CD14-positive monocyte (primary cell): ENCODE data around the gene TBPL2. TPM values are rescaled to one million over a fixed set of nuclear protein-coding genes. Genes with fewer than 3 reads are reported as not detected.

Experiments
- DNase-seq, 3 donors: peaks; one replicate each; pipeline ENCODE4 v3.0.0-alpha.2; 2011 to 2022
- H2AFZ ChIP-seq: 2 replicates; pipeline ENCODE4 v1.6.0; 2012; ENCODE audit warnings: mild to moderate bottlenecking, low read depth, low read length, inconsistent platforms; ENCODE audit not compliant: insufficient read depth, poor library complexity, severe bottlenecking
- H3K27ac ChIP-seq, 2 donors: 1 replicate in 1 of 2; 2 replicates in 1 of 2; pipeline ENCODE4 v1.5.1; 2012 to 2013; ENCODE audit warnings: low read length in 2 of 2, control low read depth in 1 of 2, inconsistent platforms in 1 of 2, low read depth in 1 of 2, mild to moderate bottlenecking in 1 of 2
- H3K27me3 ChIP-seq, 2 donors: one replicate each; pipeline versions ENCODE4 v1.6.0 to v1.6.1; 2011 to 2013; ENCODE audit warnings: low read length in 2 of 2; ENCODE audit not compliant: control insufficient read depth in 2 of 2, insufficient read depth in 2 of 2
- H3K36me3 ChIP-seq, 2 donors: replicated peaks in 1 of 2; 1 replicate in 1 of 2; 2 replicates in 1 of 2; pipeline versions ENCODE4 v1.5.1 to v1.6.1; 2012 to 2013; ENCODE audit warnings: low read length in 2 of 2, control low read depth in 1 of 2, inconsistent platforms in 1 of 2, mild to moderate bottlenecking in 1 of 2; ENCODE audit not compliant: insufficient read depth in 2 of 2, control insufficient read depth in 1 of 2
- H3K4me1 ChIP-seq, 2 donors: 1 replicate in 1 of 2; 2 replicates in 1 of 2; pipeline versions ENCODE4 v1.5.1 to v1.6.1; 2012 to 2013; ENCODE audit warnings: low read length in 2 of 2, control low read depth in 1 of 2, inconsistent platforms in 1 of 2, mild to moderate bottlenecking in 1 of 2, moderate library complexity in 1 of 2; ENCODE audit not compliant: insufficient read depth in 2 of 2, control insufficient read depth in 1 of 2
- H3K4me2 ChIP-seq: replicated peaks from 2 replicates; pipeline ENCODE3; 2012; ENCODE audit warnings: low read length, moderate library complexity, mild to moderate bottlenecking; ENCODE audit not compliant: poor library complexity, severe bottlenecking; ENCODE audit errors: extremely low read depth
- H3K4me3 ChIP-seq, 3 experiments: fragments of 200-600 bp in 1 of 3; sonication (generic) in 1 of 3; replicated peaks in 1 of 3; 1 replicate in 2 of 3; 2 replicates in 1 of 3; pipeline ENCODE4 v1.5.1; 2011 to 2013; ENCODE audit warnings: low read length in 3 of 3, mild to moderate bottlenecking in 3 of 3, control low read depth in 2 of 3, low read depth in 2 of 3, inconsistent platforms in 1 of 3, moderate library complexity in 1 of 3
- H3K79me2 ChIP-seq: 2 replicates; pipeline ENCODE4 v1.6.0; 2012; ENCODE audit warnings: mild to moderate bottlenecking, control low read depth, inconsistent platforms, low read length, moderate library complexity; ENCODE audit not compliant: insufficient read depth
- H3K9ac ChIP-seq: 2 replicates; pipeline ENCODE4 v1.6.0; 2017; ENCODE audit warnings: low read length, mild to moderate bottlenecking; ENCODE audit not compliant: insufficient read depth, poor library complexity, severe bottlenecking
- H3K9me3 ChIP-seq, 2 donors: replicated peaks in 1 of 2; 1 replicate in 1 of 2; 2 replicates in 1 of 2; pipeline versions ENCODE4 v1.5.1 to v1.6.1; 2012 to 2013; ENCODE audit warnings: low read length in 2 of 2, control low read depth in 1 of 2; ENCODE audit not compliant: control insufficient read depth in 1 of 2, insufficient read depth in 1 of 2
- H4K20me1 ChIP-seq: 2 replicates; pipeline ENCODE4 v1.6.0; 2012; ENCODE audit warnings: mild to moderate bottlenecking, low read length, control low read depth, moderate library complexity; ENCODE audit not compliant: insufficient read depth
- H3K27ac Mint-ChIP-seq, 7 donors: one replicate each; pipeline ENCODE4 v1.8.0; 2020; ENCODE audit warnings: mild to moderate bottlenecking in 7 of 7, mixed read lengths in 7 of 7, moderate library complexity in 6 of 7, inconsistent platforms in 2 of 7
- H3K27me3 Mint-ChIP-seq, 3 donors: one replicate each; pipeline ENCODE4 v1.8.0; 2021 to 2022; ENCODE audit warnings: low read depth in 3 of 3, mild to moderate bottlenecking in 3 of 3, mixed read lengths in 3 of 3, moderate library complexity in 3 of 3, inconsistent platforms in 1 of 3
- H3K36me3 Mint-ChIP-seq, 2 donors: one replicate each; pipeline ENCODE4 v1.8.0; 2020; ENCODE audit warnings: mixed read lengths in 2 of 2, inconsistent platforms in 1 of 2, mild to moderate bottlenecking in 1 of 2
- H3K4me1 Mint-ChIP-seq: one replicate; pipeline ENCODE4 v1.8.0; 2020; ENCODE audit warnings: mild to moderate bottlenecking, mixed read lengths
- H3K4me3 Mint-ChIP-seq, 2 donors: one replicate each; pipeline ENCODE4 v1.8.0; 2020; ENCODE audit warnings: mild to moderate bottlenecking in 2 of 2, mixed read lengths in 2 of 2, moderate library complexity in 1 of 2
- H3K9me3 Mint-ChIP-seq, 7 donors: one replicate each; pipeline ENCODE4 v1.8.0; 2020 to 2022; ENCODE audit warnings: mixed read lengths in 7 of 7, mild to moderate bottlenecking in 6 of 7, moderate library complexity in 6 of 7, inconsistent platforms in 2 of 7
- CTCF ChIP-seq: fragments of 200-600 bp; IDR thresholded peaks from one replicate; pipeline ENCODE4 v1.8.0; 2022; ENCODE audit warnings: antibody characterized with exemption, mild to moderate bottlenecking
- WGBS: methylation state at CpG from one replicate; pipeline ENCODE4 v1.1.5; 2013; ENCODE audit warnings: missing lambda C conversion rate; ENCODE audit not compliant: insufficient coverage; 5-methylcytosine and 5-hydroxymethylcytosine counted together
- intact Hi-C, 2 donors: fragments of 100-400 bp; cut with micrococcal nuclease; formaldehyde crosslinking; loops; one replicate each; pipeline versions ENCODE4 v1.15.0 to v1.15.1; 2023
- polyA plus RNA-seq, 3 donors: library from polyadenylated mRNA; depleted of rRNA in 1 of 3; unstranded in 2 of 3; stranded (reverse) in 1 of 3; fragments of 300-500 nt in 2 of 3; fragments of >200 nt in 1 of 3; fragmentation: Illumina TruSeq in 2 of 3; gene quantifications; 1 replicate in 2 of 3; 2 replicates in 1 of 3; pipeline ENCODE4 v1.2.3, GENCODE V29; 2012 to 2021

TBPL2 gene
- polyA plus RNA-seq, 3 donors = not detected

GRCh38 chr14:55388160-55388559 lies 52.3 kb downstream of the TBPL2 start:
- no peak for TF ChIP-seq CTCF
- H3K4me1 ChIP-seq = no peaks in the 10 kb centered on the region
- H3K27ac Mint-ChIP-seq = no peak overlapping the region
- peaks cover 34 to 76% of the 10 kb centered on the region in 2 donors for H3K36me3 ChIP-seq
- H3K4me1 Mint-ChIP-seq = no peaks in the 10 kb centered on the region
- no peak overlapping the region for H3K4me2 ChIP-seq
- H3K4me3 ChIP-seq = no peak overlapping the region
- no peaks in the 10 kb centered on the region for H3K79me2 ChIP-seq
- DNase-seq = no peak
- intact Hi-C loops = no loop called here
- peaks cover 0 to 4% (median 0%) of the 10 kb centered on the region in 7 donors for H3K9me3 Mint-ChIP-seq
- H3K27me3 Mint-ChIP-seq = peaks cover 0 to 2% (median 0%) of the 10 kb centered on the region in 3 donors
- no peaks in the 10 kb centered on the region for H4K20me1 ChIP-seq
- no peaks in the 10 kb centered on the region for H3K27me3 ChIP-seq
- H3K9ac ChIP-seq = no peak overlapping the region
- no peak overlapping the region for H3K27ac ChIP-seq
- H2AFZ ChIP-seq = no peak overlapping the region
- H3K9me3 ChIP-seq = no peaks in the 10 kb centered on the region
- peaks cover 65 to 87% of the 10 kb centered on the region in 2 donors for H3K36me3 Mint-ChIP-seq
- H3K4me3 Mint-ChIP-seq = no peak overlapping the region

- H3K4me3 ChIP-seq = no peak overlapping the region
- H3K27me3 Mint-ChIP-seq = peaks cover 0 to 2% (median 0%) of the 10 kb centered on the region in 3 donors
- no peak overlapping the region for H3K4me3 Mint-ChIP-seq
- intact Hi-C loops = no loop called here
- WGBS = 95% methylated on average over 2 of the region's 4 CpGs
- H3K79me2 ChIP-seq = no peaks in the 10 kb centered on the region
- no peaks in the 10 kb centered on the region for H3K4me1 Mint-ChIP-seq
- no peaks in the 10 kb centered on the region for H3K4me1 ChIP-seq
- no peak overlapping the region for H3K27ac ChIP-seq
- H4K20me1 ChIP-seq = no peaks in the 10 kb centered on the region
- H3K9me3 Mint-ChIP-seq = peaks cover 0 to 4% (median 0%) of the 10 kb centered on the region in 7 donors
- H3K27ac Mint-ChIP-seq = peak overlapping the region in 3 of 7 donors; percentile 5 to 17 (median 9)
- no peak overlapping the region for H3K4me2 ChIP-seq
- H3K36me3 ChIP-seq = peaks cover 37 to 85% of the 10 kb centered on the region in 2 donors
- H3K27me3 ChIP-seq = no peaks in the 10 kb centered on the region
- TF ChIP-seq CTCF = no peak
- DNase-seq = no peak
- peaks cover 65 to 88% of the 10 kb centered on the region in 2 donors for H3K36me3 Mint-ChIP-seq
- no peak overlapping the region for H3K9ac ChIP-seq
- no peaks in the 10 kb centered on the region for H3K9me3 ChIP-seq
- H2AFZ ChIP-seq = no peak overlapping the region
Observed at GRCh38 chr14:55387121-55387520, 53.3 kb downstream of the TBPL2 start.
